SK-N-SH (cell line): Measurements from ENCODE around the gene TBPL2.

Experiments
- CTCF ChIP-seq: fragments of 200-600 bp; sonication (generic); IDR thresholded peaks from 2 replicates; pipeline ENCODE4 v1.6.1; 2017; ENCODE audit warnings: antibody characterized with exemption, mild to moderate bottlenecking, moderate library complexity
- EP300 ChIP-seq, 2 experiments: IDR thresholded peaks; 2 replicates each; pipeline versions ENCODE4 v1.4.0 to v1.6.1; 2012; ENCODE audit warnings: borderline replicate concordance in 1 of 2, low read depth in 1 of 2, low read length in 1 of 2
- POLR2AphosphoS5 ChIP-seq: IDR thresholded peaks from 2 replicates; pipeline ENCODE4 v1.6.1; 2012; ENCODE audit warnings: low read depth, low read length
- RAD21 ChIP-seq: IDR thresholded peaks from 2 replicates; pipeline ENCODE4 v1.6.1; 2012; ENCODE audit warnings: mild to moderate bottlenecking, low read length
- TAF1 ChIP-seq: IDR thresholded peaks from 2 replicates; pipeline ENCODE4 v1.6.1; 2012; ENCODE audit warnings: low read depth, mild to moderate bottlenecking, low read length, moderate library complexity, borderline replicate concordance
- TEAD4 ChIP-seq: IDR thresholded peaks from 2 replicates; pipeline ENCODE4 v1.4.0; 2012; ENCODE audit warnings: mild to moderate bottlenecking, borderline replicate concordance; ENCODE audit not compliant: insufficient read depth

- TF ChIP-seq CTCF: peak; percentile 59
- TF ChIP-seq TAF1: no peak
- no peak for TF ChIP-seq EP300 (IDR thresholded peaks at IDR 0.05; ENCODE audit: borderline replicate concordance in 1 of 2, low read depth in 1 of 2, low read length in 1 of 2)
- peak; percentile 71 for TF ChIP-seq RAD21
- no peak for TF ChIP-seq POLR2AphosphoS5
- TF ChIP-seq TEAD4: no peak
Measured at GRCh38 chr14:55430024-55430690, 10.3 kb downstream of the TBPL2 start.
